Osteoblast (primary cell): ENCODE measurements around the gene PATE3. TPM values are rescaled to one million over a fixed set of nuclear protein-coding genes. Genes with fewer than 3 reads are reported as not detected.

Experiments used
- DNase-seq: peaks from one replicate; pipeline ENCODE4 v3.0.0; 2011; ENCODE audit warnings: low spot score, mixed read lengths; ENCODE audit not compliant: insufficient read length; ENCODE audit errors: missing footprints
- H2AFZ ChIP-seq: 2 replicates; pipeline ENCODE4 v1.6.0; 2011; ENCODE audit warnings: mild to moderate bottlenecking, low read length
- H3K27ac ChIP-seq: 2 replicates; pipeline ENCODE4 v1.5.1; 2011; ENCODE audit warnings: mild to moderate bottlenecking, low read depth, low read length, moderate library complexity
- H3K27me3 ChIP-seq: 2 replicates; pipeline ENCODE4 v1.6.0; 2012; ENCODE audit warnings: mild to moderate bottlenecking, control low read depth, inconsistent platforms, low read length, moderate library complexity; ENCODE audit not compliant: insufficient read depth
- H3K36me3 ChIP-seq: 2 replicates; pipeline ENCODE4 v1.5.1; 2011; ENCODE audit warnings: mild to moderate bottlenecking, low read length, control low read depth, moderate library complexity; ENCODE audit not compliant: insufficient read depth
- H3K4me1 ChIP-seq: 2 replicates; pipeline ENCODE4 v1.5.1; 2011; ENCODE audit warnings: mild to moderate bottlenecking, low read length, control low read depth, moderate library complexity; ENCODE audit not compliant: insufficient read depth
- H3K4me2 ChIP-seq: 2 replicates; pipeline ENCODE4 v1.6.0; 2011; ENCODE audit warnings: mild to moderate bottlenecking, low read length; ENCODE audit not compliant: insufficient read depth
- H3K4me3 ChIP-seq: fragments of 200-600 bp; sonication (generic); 3 replicates; pipeline ENCODE4 v1.5.1; 2012; ENCODE audit warnings: mild to moderate bottlenecking, low read length, inconsistent platforms; ENCODE audit not compliant: insufficient read depth
- H3K79me2 ChIP-seq: 2 replicates; pipeline ENCODE4 v1.6.0; 2012; ENCODE audit warnings: mild to moderate bottlenecking, low read length, control low read depth, inconsistent platforms; ENCODE audit not compliant: insufficient read depth
- H3K9me3 ChIP-seq: 2 replicates; pipeline ENCODE4 v1.5.1; 2011; ENCODE audit warnings: low read depth, low read length, control low read depth
- H4K20me1 ChIP-seq: 2 replicates; pipeline ENCODE4 v1.6.0; 2012; ENCODE audit warnings: mild to moderate bottlenecking, low read length, control low read depth; ENCODE audit not compliant: insufficient read depth
- total RNA-seq: library from RNA; depleted of rRNA; stranded (reverse); fragments of >200 nt; gene quantifications from 2 replicates; pipeline ENCODE4 v1.2.3, GENCODE V29; 2012
- TF ChIP-seq, protein P1 (sequence below): IDR thresholded peaks from 2 replicates; pipeline ENCODE4 v1.5.1; 2011; ENCODE audit warnings: mild to moderate bottlenecking, low read depth, low read length, moderate library complexity; ENCODE audit errors: extremely low read depth

Gene PATE3
- total RNA-seq, 1 donor, result not detected

DNA sequence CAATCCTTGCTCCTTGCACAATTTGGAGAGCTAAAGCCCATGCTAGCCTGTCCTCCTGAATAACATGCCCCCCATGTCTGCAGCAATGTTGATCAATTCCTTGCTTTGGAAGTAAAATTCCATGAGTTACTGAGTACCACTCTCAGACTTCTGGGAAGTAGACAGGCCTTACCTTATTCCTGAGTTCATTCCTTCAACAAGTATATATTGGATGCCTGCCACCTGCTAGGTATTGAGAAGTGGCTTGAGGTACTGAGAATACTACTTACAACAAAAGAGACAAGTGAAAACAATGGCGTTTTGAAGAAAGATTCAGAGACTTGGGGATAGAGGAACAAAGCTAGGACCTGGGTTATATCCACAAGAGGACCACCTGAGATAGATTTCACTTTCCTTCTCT, 21.7 kb upstream of the PATE3 start:
- H4K20me1 ChIP-seq, result no peaks in the 10 kb centered on the region
- no peak overlapping the region for H3K4me3 ChIP-seq
- no peaks in the 10 kb centered on the region for H3K9me3 ChIP-seq
- no peak overlapping the region for H2AFZ ChIP-seq
- H3K36me3 ChIP-seq, result no peaks in the 10 kb centered on the region
- TF ChIP-seq, protein P1, sequence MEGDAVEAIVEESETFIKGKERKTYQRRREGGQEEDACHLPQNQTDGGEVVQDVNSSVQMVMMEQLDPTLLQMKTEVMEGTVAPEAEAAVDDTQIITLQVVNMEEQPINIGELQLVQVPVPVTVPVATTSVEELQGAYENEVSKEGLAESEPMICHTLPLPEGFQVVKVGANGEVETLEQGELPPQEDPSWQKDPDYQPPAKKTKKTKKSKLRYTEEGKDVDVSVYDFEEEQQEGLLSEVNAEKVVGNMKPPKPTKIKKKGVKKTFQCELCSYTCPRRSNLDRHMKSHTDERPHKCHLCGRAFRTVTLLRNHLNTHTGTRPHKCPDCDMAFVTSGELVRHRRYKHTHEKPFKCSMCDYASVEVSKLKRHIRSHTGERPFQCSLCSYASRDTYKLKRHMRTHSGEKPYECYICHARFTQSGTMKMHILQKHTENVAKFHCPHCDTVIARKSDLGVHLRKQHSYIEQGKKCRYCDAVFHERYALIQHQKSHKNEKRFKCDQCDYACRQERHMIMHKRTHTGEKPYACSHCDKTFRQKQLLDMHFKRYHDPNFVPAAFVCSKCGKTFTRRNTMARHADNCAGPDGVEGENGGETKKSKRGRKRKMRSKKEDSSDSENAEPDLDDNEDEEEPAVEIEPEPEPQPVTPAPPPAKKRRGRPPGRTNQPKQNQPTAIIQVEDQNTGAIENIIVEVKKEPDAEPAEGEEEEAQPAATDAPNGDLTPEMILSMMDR, result no peak
- no peaks in the 10 kb centered on the region for H3K79me2 ChIP-seq
- no peak for DNase-seq
- H3K4me1 ChIP-seq, result no peaks in the 10 kb centered on the region
- no peaks in the 10 kb centered on the region for H3K27me3 ChIP-seq
- no peak overlapping the region for H3K27ac ChIP-seq
- no peak overlapping the region for H3K4me2 ChIP-seq

DNA sequence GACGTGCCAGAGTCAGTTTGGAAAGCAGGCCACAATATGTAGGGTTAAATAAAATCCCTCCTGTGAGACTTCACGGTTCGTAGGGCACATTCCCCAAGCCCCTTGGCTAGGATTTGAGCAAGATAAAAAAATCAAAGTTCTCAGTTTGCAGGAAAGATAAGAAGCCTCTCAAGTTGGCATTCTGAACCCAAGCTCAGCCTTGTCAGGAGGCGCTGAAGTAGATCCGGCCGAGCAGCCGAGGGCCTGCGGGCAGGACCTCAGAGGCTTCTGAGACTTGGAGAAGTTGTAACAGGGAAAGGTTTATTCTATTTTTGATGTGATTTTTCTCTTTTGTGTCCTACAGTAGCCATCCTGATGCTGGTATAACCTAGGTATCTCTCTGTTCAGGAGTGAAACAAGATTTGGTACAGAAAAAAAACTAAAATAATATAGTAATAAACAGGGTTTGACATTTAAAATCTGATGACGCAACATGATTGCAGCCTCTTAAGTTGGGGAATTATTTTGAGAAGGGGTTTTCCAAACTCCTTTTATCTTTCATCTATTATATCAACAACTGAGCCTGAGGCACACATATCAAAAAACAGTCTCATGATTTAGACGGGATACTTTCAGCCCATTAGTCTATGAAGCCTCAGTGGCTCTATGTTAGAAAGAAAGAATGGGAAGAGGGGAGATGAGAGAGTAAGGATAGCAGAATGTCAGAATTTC, 19.4 kb upstream of the PATE3 start:
- TF ChIP-seq, protein P1, result no peak
- DNase-seq, result no peak
- Histone ChIP-seq H3K4me3 (no peak overlapping the region), H3K27ac (no peak overlapping the region), H4K20me1 (no peaks in the 10 kb centered on the region), H3K36me3 (no peaks in the 10 kb centered on the region), H3K4me2 (no peak overlapping the region), H3K27me3 (no peaks in the 10 kb centered on the region), H2AFZ (no peak overlapping the region), H3K9me3 (no peaks in the 10 kb centered on the region), H3K79me2 (no peaks in the 10 kb centered on the region), H3K4me1 (peaks cover 7% of the 10 kb centered on the region)

DNA sequence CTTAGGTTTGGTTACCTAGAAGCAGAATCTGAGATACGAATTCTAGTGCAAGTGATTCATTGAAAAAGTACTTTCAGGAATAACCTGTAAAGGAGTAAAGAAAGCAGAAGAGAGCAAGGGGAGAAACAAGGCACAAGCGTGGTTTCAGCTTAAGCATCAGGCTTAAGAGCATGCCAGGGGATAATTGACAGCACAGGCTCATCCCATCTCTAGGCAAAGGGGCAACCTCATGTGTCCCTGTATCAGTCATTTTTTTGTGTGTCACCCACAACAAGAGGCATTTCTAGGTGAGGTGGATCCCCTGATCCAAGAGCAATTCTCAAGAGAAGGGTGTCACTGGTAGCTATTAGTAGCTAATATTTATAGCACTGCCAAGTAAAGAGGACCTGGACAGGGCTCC, 17.3 kb upstream of the PATE3 start:
- no peaks in the 10 kb centered on the region for H3K27me3 ChIP-seq
- no peak for DNase-seq
- no peak overlapping the region for H2AFZ ChIP-seq
- TF ChIP-seq, protein P1, result no peak
- no peaks in the 10 kb centered on the region for H3K79me2 ChIP-seq
- H3K9me3 ChIP-seq, result no peaks in the 10 kb centered on the region
- no peak overlapping the region for H3K4me2 ChIP-seq
- H3K27ac ChIP-seq, result no peak overlapping the region
- H3K4me3 ChIP-seq, result no peak overlapping the region
- peaks cover 7% of the 10 kb centered on the region for H3K4me1 ChIP-seq
- no peaks in the 10 kb centered on the region for H4K20me1 ChIP-seq
- H3K36me3 ChIP-seq, result no peaks in the 10 kb centered on the region

DNA sequence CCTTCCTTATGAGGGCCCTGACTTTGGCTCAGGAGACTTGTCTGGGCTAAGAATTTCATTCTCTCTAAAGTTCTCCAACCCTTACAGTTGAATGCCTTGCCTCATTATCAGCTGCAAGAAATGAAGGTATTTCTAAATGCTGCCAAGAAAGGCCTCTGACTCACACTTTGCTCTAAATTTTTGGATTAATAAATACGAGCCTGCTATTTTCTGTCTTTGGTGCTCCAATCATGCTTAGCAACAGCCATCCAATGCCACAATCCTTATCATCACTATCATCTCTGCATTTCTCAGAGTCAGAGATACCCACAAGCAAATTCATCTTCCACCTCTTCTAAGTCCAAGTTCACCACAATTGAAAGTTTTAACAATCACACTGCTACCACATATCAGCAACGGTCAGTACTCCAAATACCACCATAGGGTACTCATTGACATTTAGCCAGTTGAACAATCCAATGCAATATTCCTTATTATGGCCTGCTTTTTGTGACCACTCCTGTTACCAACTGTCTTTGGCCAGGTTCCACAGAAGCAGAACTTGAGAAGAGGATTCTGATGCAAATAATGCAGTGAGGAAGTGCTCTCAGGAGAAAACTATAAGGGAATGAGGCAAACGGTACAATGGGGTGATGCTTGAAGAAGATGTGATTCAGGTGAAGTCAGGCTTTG, 15.0 kb upstream of the PATE3 start:
- Histone ChIP-seq H3K27me3 (no peaks in the 10 kb centered on the region), H3K79me2 (no peaks in the 10 kb centered on the region), H4K20me1 (no peaks in the 10 kb centered on the region), H3K9me3 (no peaks in the 10 kb centered on the region), H3K4me1 (peaks cover 7% of the 10 kb centered on the region), H2AFZ (no peak overlapping the region), H3K27ac (peak overlapping the region; percentile 53), H3K4me2 (peak overlapping the region; percentile 20), H3K36me3 (no peaks in the 10 kb centered on the region), H3K4me3 (no peak overlapping the region)
- DNase-seq, result peak; percentile 70
- TF ChIP-seq, protein P1, result no peak
